Esophagus (tissue), 2 donors: ENCODE measurements around the gene CCDC90B. TPM values are rescaled to one million over a fixed set of nuclear protein-coding genes. Genes with fewer than 3 reads are reported as not detected.
"Not testable (repeated sequence)": the region's sequence is repeated elsewhere in the genome, so short reads cannot be mapped to it uniquely, and the experiment has no call there.

Experiments used
- H3K27ac ChIP-seq, 2 donors: one replicate each; pipeline ENCODE4 v1.5.1; 2013; ENCODE audit warnings: low read depth in 2 of 2, mild to moderate bottlenecking in 2 of 2, inconsistent platforms in 1 of 2, low read length in 1 of 2, moderate library complexity in 1 of 2
- H3K27me3 ChIP-seq, 2 donors: one replicate each; pipeline ENCODE4 v1.6.1; 2013; ENCODE audit warnings: low read length in 2 of 2, control low read depth in 1 of 2, mild to moderate bottlenecking in 1 of 2; ENCODE audit not compliant: insufficient read depth in 2 of 2, control insufficient read depth in 1 of 2
- H3K36me3 ChIP-seq, 2 donors: one replicate each; pipeline ENCODE4 v1.6.1; 2013; ENCODE audit warnings: low read length in 1 of 2; ENCODE audit not compliant: control insufficient read depth in 2 of 2, insufficient read depth in 2 of 2
- H3K4me1 ChIP-seq, 2 donors: one replicate each; pipeline ENCODE4 v1.6.1; 2013; ENCODE audit warnings: low read length in 1 of 2; ENCODE audit not compliant: control insufficient read depth in 2 of 2, insufficient read depth in 2 of 2
- H3K4me3 ChIP-seq, 2 donors: one replicate each; pipeline ENCODE4 v1.5.1; 2013; ENCODE audit warnings: low read length in 2 of 2, mild to moderate bottlenecking in 2 of 2, low read depth in 1 of 2, moderate library complexity in 1 of 2
- H3K9me3 ChIP-seq, 2 donors: one replicate each; pipeline ENCODE4 v1.6.1; 2013; ENCODE audit warnings: mild to moderate bottlenecking in 2 of 2, low read depth in 1 of 2, low read length in 1 of 2, moderate library complexity in 1 of 2; ENCODE audit not compliant: control insufficient read depth in 2 of 2, insufficient read depth in 1 of 2
- WGBS, 2 donors: extraction: QIAGEN DNeasy Blood & Tissue Kit; methylation state at CpG; one replicate each; pipeline ENCODE4 v1.1.7; 2013; 5-methylcytosine and 5-hydroxymethylcytosine counted together
- polyA plus RNA-seq, 2 donors: library from polyadenylated mRNA; stranded (reverse); fragments of 200-250 nt; gene quantifications; one replicate each; pipeline ENCODE4 v1.2.3, GENCODE V29; 2013
- donor health status: healthy with polysubstance abuse.
- donor health status: Bipolar disorder and iron deficiency.

The CCDC90B gene
- polyA plus RNA-seq: 10 to 100 TPM; 27.3 to 38.4 TPM

GRCh38 chr11:83285771-83286528 is at the start of gene CCDC90B:
CCDC90B (minus strand) TSS chr11:83286367; CDS start chr11:83285972, 395 bp downstream.
- no peaks in the 10 kb centered on the region for H3K9me3 ChIP-seq
- peaks cover 0 to 5% of the 10 kb centered on the region in 2 donors for H3K4me1 ChIP-seq
- WGBS, 2 donors: 0% methylated on average over 55 of the region's 55 CpGs
- H3K27ac ChIP-seq: peak within 1 kb of the TSS; percentile 98 to 99
- peak within 1 kb of the TSS; percentile 83 for H3K4me3 ChIP-seq
- H3K36me3 ChIP-seq: peaks cover 0 to 2% of the 10 kb centered on the region in 2 donors
- H3K27me3 ChIP-seq: no peaks in the 10 kb centered on the region

- Histone ChIP-seq H3K27ac (no peak overlapping the region), H3K9me3 (no peaks in the 10 kb centered on the region), H3K4me1 (no peaks in the 10 kb centered on the region), H3K4me3 (no peak overlapping the region), H3K27me3 (no peaks in the 10 kb centered on the region), H3K36me3 (no peaks in the 10 kb centered on the region)
- 65 to 79% methylated on average over 4 of the region's 4 CpGs for WGBS, 2 donors
These were observed 49.4 kb upstream of the CCDC90B start for GRCh38 chr11:83335446-83336070.

DNA sequence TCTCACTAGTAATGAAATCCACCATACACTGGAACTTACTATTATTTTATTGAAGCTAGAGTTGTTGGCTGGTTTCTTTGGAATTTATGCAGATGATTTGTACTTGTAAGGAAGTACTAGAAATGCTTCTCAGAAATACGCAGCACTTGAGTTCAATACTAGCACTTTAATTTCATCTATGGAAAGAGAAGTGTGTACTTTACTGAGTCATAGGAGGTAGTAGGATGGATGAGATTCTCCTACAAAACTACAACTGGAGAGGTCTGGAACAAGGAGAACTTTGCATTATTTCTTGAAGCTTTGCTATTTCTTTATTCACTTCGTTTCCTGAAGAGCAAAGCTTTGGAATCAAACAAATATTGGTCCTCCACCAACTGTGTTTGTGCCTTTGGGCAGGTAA is 44.1 kb upstream of the CCDC90B start:
- Histone ChIP-seq H3K27ac (no peak overlapping the region), H3K4me3 (no peak overlapping the region), H3K27me3 (no peaks in the 10 kb centered on the region), H3K9me3 (no peaks in the 10 kb centered on the region), H3K36me3 (no peaks in the 10 kb centered on the region), H3K4me1 (no peaks in the 10 kb centered on the region)
- 68 to 69% methylated on average over 2 of the region's 2 CpGs for WGBS, 2 donors

DNA sequence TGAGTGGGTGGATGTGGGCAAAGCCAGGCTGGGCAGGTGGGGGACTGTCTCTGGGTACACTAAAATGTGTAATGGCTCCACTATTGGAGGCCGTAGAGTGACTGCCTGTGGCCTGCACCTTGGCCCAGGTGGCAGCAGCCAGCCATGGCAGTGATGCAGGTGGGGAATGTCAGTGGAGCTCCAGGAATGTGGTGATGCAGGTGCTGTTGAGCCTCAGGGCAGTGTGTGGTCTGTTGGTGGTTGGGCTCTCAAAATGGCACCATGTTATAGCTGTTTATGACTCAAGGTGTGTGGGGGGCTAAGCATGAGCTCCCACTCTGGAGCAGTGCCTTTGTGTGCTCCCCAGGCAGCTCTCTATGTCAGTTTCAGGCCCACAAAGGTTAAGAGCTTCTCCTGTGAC is 40.2 kb upstream of the CCDC90B start:
- no peak overlapping the region for H3K27ac ChIP-seq
- H3K9me3 ChIP-seq: no peaks in the 10 kb centered on the region
- H3K4me1 ChIP-seq: no peaks in the 10 kb centered on the region
- H3K4me3 ChIP-seq: no peak overlapping the region
- H3K36me3 ChIP-seq: no peaks in the 10 kb centered on the region
- 81 to 89% methylated on average over 1 of the region's 1 CpG for WGBS, 2 donors
- no peaks in the 10 kb centered on the region for H3K27me3 ChIP-seq

- H3K27ac ChIP-seq: no peak overlapping the region
- no peaks in the 10 kb centered on the region for H3K9me3 ChIP-seq
- H3K27me3 ChIP-seq: no peaks in the 10 kb centered on the region
- 41 to 45% methylated on average over 4 of the region's 4 CpGs for WGBS, 2 donors
- no peak overlapping the region for H3K4me3 ChIP-seq
- no peaks in the 10 kb centered on the region for H3K4me1 ChIP-seq
- H3K36me3 ChIP-seq: no peaks in the 10 kb centered on the region
These were observed 33.2 kb upstream of the CCDC90B start for GRCh38 chr11:83319346-83319745.

GRCh38 chr11:83318931-83319330 is 32.8 kb upstream of the CCDC90B start:
- WGBS, 2 donors: 73 to 90% methylated on average over 1 of the region's 1 CpG
- Histone ChIP-seq H3K9me3 (no peaks in the 10 kb centered on the region), H3K27me3 (no peaks in the 10 kb centered on the region), H3K4me3 (no peak overlapping the region), H3K36me3 (no peaks in the 10 kb centered on the region), H3K4me1 (no peaks in the 10 kb centered on the region), H3K27ac (no peak overlapping the region)

GRCh38 chr11:83317757-83318690 is 31.9 kb upstream of the CCDC90B start:
- 79 to 84% methylated on average over 7 to 8 of the region's 8 CpGs for WGBS, 2 donors
- no peaks in the 10 kb centered on the region for H3K4me1 ChIP-seq
- no peaks in the 10 kb centered on the region for H3K27me3 ChIP-seq
- H3K27ac ChIP-seq: no peak overlapping the region
- no peaks in the 10 kb centered on the region for H3K9me3 ChIP-seq
- no peak overlapping the region for H3K4me3 ChIP-seq
- H3K36me3 ChIP-seq: no peaks in the 10 kb centered on the region

- H3K27me3 ChIP-seq: not testable (repeated sequence)
These were observed 30.7 kb upstream of the CCDC90B start for GRCh38 chr11:83316897-83317268.

GRCh38 chr11:83316143-83316896 is 30.2 kb upstream of the CCDC90B start:
- H3K27me3 ChIP-seq, H3K9me3 ChIP-seq, H3K4me1 ChIP-seq, H3K27ac ChIP-seq, H3K36me3 ChIP-seq, H3K4me3 ChIP-seq: not testable (repeated sequence)
- 92% methylated on average over 39 to 59 of the region's 59 CpGs for WGBS, 2 donors

More at GRCh38 chr11:83316897-83317268, 30.7 kb upstream of the CCDC90B start:
- not testable (repeated sequence) for H3K4me3 ChIP-seq, H3K9me3 ChIP-seq, H3K4me1 ChIP-seq, H3K27ac ChIP-seq, H3K36me3 ChIP-seq
- WGBS, 2 donors: 95 to 97% methylated on average over 21 to 31 of the region's 31 CpGs
